ENCODE measurements around the gene MAP4. TPM values are rescaled to one million over a fixed set of nuclear protein-coding genes. Genes with fewer than 3 reads are reported as not detected.

Gene MAP4
- total RNA-seq, 1 donor from 2014 or later: 166 TPM

DNA sequence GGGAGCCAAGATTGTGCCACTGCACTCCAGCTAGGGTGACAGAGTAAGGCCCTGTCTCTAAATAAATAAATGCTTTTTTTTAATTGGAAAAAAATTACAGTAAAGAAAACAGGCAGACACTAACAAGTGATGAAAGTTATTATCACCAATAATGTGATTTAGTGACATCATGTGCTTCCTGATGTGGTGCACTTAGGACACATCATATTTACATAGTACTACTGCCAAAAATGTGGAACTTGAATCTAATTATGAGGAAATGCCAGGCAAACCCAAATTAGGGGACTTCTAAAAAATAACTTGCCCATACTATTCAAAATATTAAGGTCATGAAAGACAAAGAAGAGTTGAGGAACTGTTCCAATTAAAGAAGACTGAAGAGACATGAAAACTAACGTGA lies 30.8 kb downstream of the MAP4 start:
- DNase-seq (no peak), ATAC-seq (no peak)
- intact Hi-C loops (cut with DNase I): no loop called here

DNA sequence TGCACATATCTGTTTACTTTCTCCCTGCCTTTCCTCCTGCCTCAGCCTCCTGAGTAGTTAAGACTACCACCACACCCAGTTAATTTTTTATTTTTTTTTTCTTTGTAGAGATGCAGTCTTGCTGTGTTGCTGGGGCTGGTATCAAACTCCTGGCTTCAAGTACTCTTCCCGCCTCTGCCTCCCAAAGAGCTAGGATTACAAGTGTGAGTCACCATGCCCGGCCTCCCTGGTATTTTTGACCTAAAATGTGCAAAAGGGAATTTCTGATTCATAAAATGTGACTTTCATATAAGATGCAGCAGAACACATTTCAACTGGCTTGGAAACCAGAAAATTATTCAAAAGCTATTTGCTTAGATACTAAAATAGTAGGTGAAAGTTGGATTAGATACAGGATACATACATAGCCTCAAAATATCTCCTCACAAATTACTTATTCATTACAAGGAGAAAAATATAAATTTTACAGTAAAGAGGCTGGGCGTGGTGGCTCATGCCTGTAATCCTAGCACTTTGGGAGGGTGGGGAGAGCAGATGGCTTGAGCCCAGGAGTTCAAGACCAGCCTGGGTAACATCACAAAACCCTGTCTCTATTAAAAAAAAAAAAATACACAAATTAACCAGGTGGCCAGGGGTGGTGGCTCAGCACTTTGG lies 32.0 kb downstream of the MAP4 start:
- H3K9me3 ChIP-seq: no peaks in the 10 kb centered on the region
- H3K4me1 ChIP-seq: peaks cover 10% of the 10 kb centered on the region
- intact Hi-C loops (cut with DNase I): no loop called here
- no peak for TF ChIP-seq CTCF (IDR thresholded peaks at IDR 0.05)
- H3K36me3 ChIP-seq: no peaks in the 10 kb centered on the region
- no peak overlapping the region for H3K27ac ChIP-seq
- no peaks in the 10 kb centered on the region for H3K27me3 ChIP-seq (ENCODE audit: low read depth)
- no peak for ATAC-seq
- no peak overlapping the region for H3K4me3 ChIP-seq
- DNase-seq: no peak

More for the DNA sequence above, 30.8 kb downstream of the MAP4 start:
- Histone ChIP-seq H3K4me3 (no peak overlapping the region), H3K36me3 (no peaks in the 10 kb centered on the region), H3K27ac (no peak overlapping the region), H3K9me3 (no peaks in the 10 kb centered on the region), H3K27me3 (ENCODE audit: low read depth) (no peaks in the 10 kb centered on the region), H3K4me1 (peaks cover 20% of the 10 kb centered on the region)
- TF ChIP-seq CTCF (IDR thresholded peaks at IDR 0.05): no peak

GRCh38 chr3:47980795-47981194 lies 35.4 kb downstream of the MAP4 start:
- no peaks in the 10 kb centered on the region for H3K36me3 ChIP-seq
- DNase-seq (no peak), ATAC-seq (no peak)
- no peaks in the 10 kb centered on the region for H3K9me3 ChIP-seq
- no peak for TF ChIP-seq CTCF (IDR thresholded peaks at IDR 0.05)
- no peaks in the 10 kb centered on the region for H3K27me3 ChIP-seq (ENCODE audit: low read depth)
- intact Hi-C loops (cut with DNase I): no loop called here
- no peak overlapping the region for H3K4me3 ChIP-seq
- peaks cover 8% of the 10 kb centered on the region for H3K4me1 ChIP-seq
- H3K27ac ChIP-seq: no peak overlapping the region

GRCh38 chr3:47979070-47979469 lies 37.1 kb downstream of the MAP4 start:
- intact Hi-C loops (cut with DNase I): no loop called here
- no peaks in the 10 kb centered on the region for H3K4me1 ChIP-seq
- no peak for TF ChIP-seq CTCF (IDR thresholded peaks at IDR 0.05)
- H3K36me3 ChIP-seq: no peaks in the 10 kb centered on the region
- ATAC-seq (no peak), DNase-seq (no peak)
- H3K27ac ChIP-seq: no peak overlapping the region
- no peaks in the 10 kb centered on the region for H3K9me3 ChIP-seq
- H3K27me3 ChIP-seq (ENCODE audit: low read depth): no peaks in the 10 kb centered on the region
- no peak overlapping the region for H3K4me3 ChIP-seq

DNA sequence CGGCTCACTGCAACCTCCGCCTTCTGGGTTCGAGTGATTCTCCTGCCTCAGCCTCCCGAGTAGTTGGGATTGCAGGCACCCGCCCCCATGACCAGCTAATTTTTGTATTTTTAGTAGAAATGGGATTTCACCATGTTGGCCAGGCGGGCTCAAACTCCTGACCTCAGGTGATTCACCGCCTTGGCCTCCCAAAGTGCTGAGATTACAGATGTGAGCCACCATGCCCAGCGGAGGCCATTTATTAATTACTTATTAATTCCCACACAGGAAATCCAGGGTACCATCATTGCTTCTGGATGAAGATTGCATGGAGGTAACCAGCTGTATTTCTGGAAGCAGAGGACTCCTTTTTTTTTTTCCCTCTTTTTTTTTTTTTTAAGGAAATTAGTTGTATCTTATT lies 37.8 kb downstream of the MAP4 start:
- Histone ChIP-seq H3K4me1 (no peaks in the 10 kb centered on the region), H3K9me3 (no peaks in the 10 kb centered on the region), H3K4me3 (no peak overlapping the region), H3K36me3 (no peaks in the 10 kb centered on the region), H3K27me3 (ENCODE audit: low read depth) (no peaks in the 10 kb centered on the region), H3K27ac (no peak overlapping the region)
- TF ChIP-seq CTCF (IDR thresholded peaks at IDR 0.05): no peak
- intact Hi-C loops (cut with DNase I): no loop called here
- DNase-seq (no peak), ATAC-seq (no peak)
